ENCODE measurements around the gene OCA2. TPM values are rescaled to one million over a fixed set of nuclear protein-coding genes. Genes with fewer than 3 reads are reported as not detected.

The OCA2 gene
- polyA plus RNA-seq, 3 donors, result not detected

- H3K9ac ChIP-seq (ENCODE audit: insufficient read depth, low read length, poor library complexity, severe bottlenecking), result no peak overlapping the region
- no peaks in the 10 kb centered on the region for H4K20me1 ChIP-seq (ENCODE audit: insufficient read depth, low read length)
- H3K4me3 Mint-ChIP-seq, result no peak overlapping the region
- no peaks in the 10 kb centered on the region for H3K9me3 Mint-ChIP-seq
- H3K36me3 ChIP-seq (replicated peaks in 1 of 2; ENCODE audit: control insufficient read depth in 1 of 2, insufficient read depth in 2 of 2, low read length in 2 of 2), result peaks cover 50 to 76% of the 10 kb centered on the region in 2 donors
- H2AFZ ChIP-seq (ENCODE audit: insufficient read depth, low read depth, low read length, poor library complexity, severe bottlenecking), result no peak overlapping the region
- TF ChIP-seq CTCF (IDR thresholded peaks at IDR 0.05), result no peak
- no peaks in the 10 kb centered on the region for H3K9me3 ChIP-seq (replicated peaks in 1 of 2; ENCODE audit: control insufficient read depth in 1 of 2, insufficient read depth in 1 of 2, low read length in 2 of 2)
- no peaks in the 10 kb centered on the region for H3K27me3 Mint-ChIP-seq (ENCODE audit: low read depth in 3 of 3)
- H3K4me3 ChIP-seq (replicated peaks in 1 of 3; ENCODE audit: low read depth in 2 of 3, low read length in 3 of 3), result no peak overlapping the region
- no peak overlapping the region for H3K4me2 ChIP-seq (replicated peaks; ENCODE audit: extremely low read depth, low read length, poor library complexity, severe bottlenecking)
- H3K36me3 Mint-ChIP-seq, result peaks cover 64 to 85% of the 10 kb centered on the region in 2 donors
- H3K4me1 ChIP-seq (ENCODE audit: control insufficient read depth in 1 of 2, insufficient read depth in 2 of 2, low read length in 2 of 2), result no peaks in the 10 kb centered on the region
- DNase-seq, result no peak
- H3K79me2 ChIP-seq (ENCODE audit: insufficient read depth, low read length), result no peaks in the 10 kb centered on the region
- H3K27ac ChIP-seq (ENCODE audit: low read depth in 1 of 2, low read length in 2 of 2), result no peak overlapping the region
- intact Hi-C loops (cut with micrococcal nuclease), result no loop called here
- WGBS (ENCODE audit: insufficient coverage), result 94% methylated on average over 35 of the region's 42 CpGs
- H3K27me3 ChIP-seq (ENCODE audit: control insufficient read depth in 2 of 2, insufficient read depth in 2 of 2, low read length in 2 of 2), result no peaks in the 10 kb centered on the region
- no peak overlapping the region for H3K27ac Mint-ChIP-seq
- no peaks in the 10 kb centered on the region for H3K4me1 Mint-ChIP-seq
Measured at GRCh38 chr15:28116521-28117431, 17.7 kb upstream of the OCA2 start.

DNA sequence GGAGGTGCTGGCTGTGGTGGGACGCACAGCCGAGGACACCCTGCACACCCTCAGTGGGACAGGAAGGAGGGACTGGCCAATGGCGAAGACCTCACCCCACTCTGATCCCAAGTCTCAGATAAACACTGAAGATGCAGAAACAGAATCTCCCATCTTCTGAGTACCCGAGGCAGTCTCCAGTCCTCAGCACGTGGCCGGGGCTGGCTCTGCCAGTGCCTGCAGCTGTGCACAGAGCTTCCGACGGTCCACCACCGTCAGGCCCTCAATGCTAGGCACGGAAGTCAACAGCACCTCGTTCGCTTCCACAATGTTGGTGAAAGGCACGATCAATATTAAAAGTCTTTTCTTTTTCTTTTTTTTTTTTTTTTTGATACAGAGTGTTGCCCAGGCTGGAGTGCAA is 16.8 kb upstream of the OCA2 start:
- no peak for TF ChIP-seq CTCF (IDR thresholded peaks at IDR 0.05)
- Mint-ChIP-seq H3K27me3 (ENCODE audit: low read depth in 3 of 3) (no peaks in the 10 kb centered on the region), H3K4me1 (no peaks in the 10 kb centered on the region), H3K27ac (no peak overlapping the region), H3K9me3 (no peaks in the 10 kb centered on the region), H3K4me3 (no peak overlapping the region), H3K36me3 (peaks cover 64 to 85% of the 10 kb centered on the region in 2 donors)
- H3K79me2 ChIP-seq (ENCODE audit: insufficient read depth, low read length), result no peaks in the 10 kb centered on the region
- no peaks in the 10 kb centered on the region for H3K27me3 ChIP-seq (ENCODE audit: control insufficient read depth in 2 of 2, insufficient read depth in 2 of 2, low read length in 2 of 2)
- no peak overlapping the region for H3K27ac ChIP-seq (ENCODE audit: low read depth in 1 of 2, low read length in 2 of 2)
- H3K4me2 ChIP-seq (replicated peaks; ENCODE audit: extremely low read depth, low read length, poor library complexity, severe bottlenecking), result no peak overlapping the region
- intact Hi-C loops (cut with micrococcal nuclease), result no loop called here
- H2AFZ ChIP-seq (ENCODE audit: insufficient read depth, low read depth, low read length, poor library complexity, severe bottlenecking), result no peak overlapping the region
- H3K4me3 ChIP-seq (replicated peaks in 1 of 3; ENCODE audit: low read depth in 2 of 3, low read length in 3 of 3), result no peak overlapping the region
- no peak overlapping the region for H3K9ac ChIP-seq (ENCODE audit: insufficient read depth, low read length, poor library complexity, severe bottlenecking)
- no peaks in the 10 kb centered on the region for H3K4me1 ChIP-seq (ENCODE audit: control insufficient read depth in 1 of 2, insufficient read depth in 2 of 2, low read length in 2 of 2)
- peaks cover 51 to 77% of the 10 kb centered on the region in 2 donors for H3K36me3 ChIP-seq (replicated peaks in 1 of 2; ENCODE audit: control insufficient read depth in 1 of 2, insufficient read depth in 2 of 2, low read length in 2 of 2)
- no peaks in the 10 kb centered on the region for H3K9me3 ChIP-seq (replicated peaks in 1 of 2; ENCODE audit: control insufficient read depth in 1 of 2, insufficient read depth in 1 of 2, low read length in 2 of 2)
- 87% methylated on average over 9 of the region's 13 CpGs for WGBS (ENCODE audit: insufficient coverage)
- no peak for DNase-seq
- no peaks in the 10 kb centered on the region for H4K20me1 ChIP-seq (ENCODE audit: insufficient read depth, low read length)
